SK-N-SH treated with all-trans-retinoic acid at 6 μM for 48 hours (cell line): ENCODE measurements around the gene GSN.

ENCODE experiments used
- ATAC-seq: fragments of 200-7000 bp; cut with Tn5 transposase; 3 replicates; pipeline ENCODE4 v1.9.1; 2020; ENCODE audit warnings: mild to moderate bottlenecking, moderate library complexity
- ARNTL ChIP-seq: fragments of 450-650 bp; formaldehyde crosslinking; IDR thresholded peaks from 2 replicates; pipeline ENCODE4 v1.5.0; 2020; ENCODE audit warnings: low read depth, mild to moderate bottlenecking, moderate library complexity, borderline replicate concordance
- BACH2 ChIP-seq: fragments of 250-450 bp; sonication (Bioruptor Pico); IDR thresholded peaks from 2 replicates; pipeline ENCODE4 v1.9.0; 2021; ENCODE audit warnings: mild to moderate bottlenecking, borderline replicate concordance
- CSDC2 ChIP-seq: fragments of 250-450 bp; sonication (Bioruptor Pico); IDR thresholded peaks from 2 replicates; pipeline ENCODE4 v1.5.0; 2020; ENCODE audit warnings: mild to moderate bottlenecking, moderate library complexity
- ESRRG ChIP-seq: fragments of 250-450 bp; sonication (Bioruptor Pico); IDR thresholded peaks from 2 replicates; pipeline ENCODE4 v1.6.1; 2021; ENCODE audit warnings: mild to moderate bottlenecking
- GLIS3 ChIP-seq: fragments of 250-450 bp; sonication (Bioruptor Pico); IDR thresholded peaks from 2 replicates; pipeline ENCODE4 v1.5.0; 2020; ENCODE audit warnings: mild to moderate bottlenecking, moderate library complexity
- ISL1 ChIP-seq: fragments of 250-450 bp; sonication (Bioruptor Pico); IDR thresholded peaks from 2 replicates; pipeline ENCODE4 v2.1.2; 2022; ENCODE audit warnings: mild to moderate bottlenecking, moderate library complexity
- OSR1 ChIP-seq: fragments of 250-450 bp; sonication (Bioruptor Pico); IDR thresholded peaks from 2 replicates; pipeline ENCODE4 v1.8.0; 2022; ENCODE audit warnings: moderate library complexity, mild to moderate bottlenecking, inconsistent platforms
- PATZ1 ChIP-seq: fragments of 250-450 bp; sonication (Bioruptor Pico); IDR thresholded peaks from 2 replicates; pipeline ENCODE4 v1.8.0; 2020; ENCODE audit warnings: mild to moderate bottlenecking, moderate library complexity, borderline replicate concordance
- RARB ChIP-seq: fragments of 250-450 bp; sonication (Bioruptor Pico); IDR thresholded peaks from 2 replicates; pipeline ENCODE4 v1.8.0; 2021; ENCODE audit warnings: mild to moderate bottlenecking, moderate library complexity
- SNAI2 ChIP-seq: fragments of 250-450 bp; sonication (Bioruptor Pico); IDR thresholded peaks from 2 replicates; pipeline ENCODE4 v1.5.0; 2020; ENCODE audit warnings: mild to moderate bottlenecking, moderate library complexity
- TCF4 ChIP-seq: fragments of 250-450 bp; sonication (Bioruptor Pico); IDR thresholded peaks from 2 replicates; pipeline ENCODE4 v1.8.0; 2021; ENCODE audit warnings: mild to moderate bottlenecking, moderate library complexity, borderline replicate concordance
- TOX ChIP-seq: fragments of 250-450 bp; sonication (Bioruptor Pico); IDR thresholded peaks from 2 replicates; pipeline ENCODE4 v1.8.0; 2021; ENCODE audit warnings: mild to moderate bottlenecking, moderate library complexity, borderline replicate concordance
- TSHZ2 ChIP-seq: fragments of 250-450 bp; sonication (Bioruptor Pico); IDR thresholded peaks from 2 replicates; pipeline ENCODE4 v1.5.0; 2020; ENCODE audit warnings: mild to moderate bottlenecking, moderate library complexity
- ZC3H10 ChIP-seq: fragments of 250-450 bp; sonication (Bioruptor Pico); IDR thresholded peaks from 2 replicates; pipeline ENCODE4 v1.5.1; 2021; ENCODE audit warnings: mild to moderate bottlenecking, moderate library complexity
- ZFP3 ChIP-seq: fragments of 250-450 bp; sonication (Bioruptor Pico); IDR thresholded peaks from 2 replicates; pipeline ENCODE4 v1.5.0; 2020; ENCODE audit warnings: mild to moderate bottlenecking, moderate library complexity
- ZFP30 ChIP-seq: fragments of 450-650 bp; formaldehyde crosslinking; IDR thresholded peaks from 2 replicates; pipeline ENCODE4 v1.5.0; 2022; ENCODE audit warnings: mild to moderate bottlenecking, moderate library complexity
- ZNF565 ChIP-seq: fragments of 450-650 bp; formaldehyde crosslinking; conservative IDR thresholded peaks from 2 replicates; pipeline ENCODE4 v1.5.0; 2020; ENCODE audit warnings: low read depth, mild to moderate bottlenecking, moderate library complexity
- ZNF70 ChIP-seq: fragments of 450-650 bp; formaldehyde crosslinking; IDR thresholded peaks from 2 replicates; pipeline ENCODE4 v1.5.0; 2020; ENCODE audit warnings: mild to moderate bottlenecking, moderate library complexity
- ZNF8 ChIP-seq: fragments of 450-650 bp; formaldehyde crosslinking; IDR thresholded peaks from 2 replicates; pipeline ENCODE4 v1.5.0; 2020; ENCODE audit warnings: mild to moderate bottlenecking, moderate library complexity
- TF ChIP-seq, protein P1 (sequence below): fragments of 250-450 bp; sonication (Bioruptor Pico); IDR thresholded peaks from 2 replicates; pipeline ENCODE4 v1.5.1; 2020; ENCODE audit warnings: low read depth, mild to moderate bottlenecking, moderate library complexity
- TF ChIP-seq, protein P2 (sequence below): fragments of 250-450 bp; sonication (Bioruptor Pico); IDR thresholded peaks from 2 replicates; pipeline ENCODE4 v1.8.0; 2021; ENCODE audit warnings: low read depth, mild to moderate bottlenecking, moderate library complexity, borderline replicate concordance

Gene GSN

GRCh38 chr9:121262953-121263352, 5.0 kb upstream of the GSN start:
- TF ChIP-seq TOX (CRISPR knock-in tag) = no peak
- TF ChIP-seq TCF4 (CRISPR knock-in tag) = no peak
- no peak for TF ChIP-seq ZNF8 (CRISPR knock-in tag)
- no peak for TF ChIP-seq BACH2 (CRISPR knock-in tag)
- no peak for TF ChIP-seq GLIS3
- no peak for TF ChIP-seq PATZ1 (CRISPR knock-in tag)
- no peak for TF ChIP-seq ZNF70 (CRISPR knock-in tag)
- TF ChIP-seq, protein P1, sequence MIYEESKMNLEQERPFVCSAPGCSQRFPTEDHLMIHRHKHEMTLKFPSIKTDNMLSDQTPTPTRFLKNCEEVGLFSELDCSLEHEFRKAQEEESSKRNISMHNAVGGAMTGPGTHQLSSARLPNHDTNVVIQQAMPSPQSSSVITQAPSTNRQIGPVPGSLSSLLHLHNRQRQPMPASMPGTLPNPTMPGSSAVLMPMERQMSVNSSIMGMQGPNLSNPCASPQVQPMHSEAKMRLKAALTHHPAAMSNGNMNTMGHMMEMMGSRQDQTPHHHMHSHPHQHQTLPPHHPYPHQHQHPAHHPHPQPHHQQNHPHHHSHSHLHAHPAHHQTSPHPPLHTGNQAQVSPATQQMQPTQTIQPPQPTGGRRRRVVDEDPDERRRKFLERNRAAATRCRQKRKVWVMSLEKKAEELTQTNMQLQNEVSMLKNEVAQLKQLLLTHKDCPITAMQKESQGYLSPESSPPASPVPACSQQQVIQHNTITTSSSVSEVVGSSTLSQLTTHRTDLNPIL (CRISPR knock-in tag) = no peak
- no peak for TF ChIP-seq CSDC2 (CRISPR knock-in tag)
- no peak for TF ChIP-seq ARNTL (CRISPR knock-in tag)
- TF ChIP-seq ZFP3 (CRISPR knock-in tag) = no peak
- TF ChIP-seq RARB = no peak
- TF ChIP-seq ZNF565 (CRISPR knock-in tag) = no peak
- no peak for TF ChIP-seq ESRRG
- no peak for TF ChIP-seq SNAI2 (CRISPR knock-in tag)
- TF ChIP-seq TSHZ2 (CRISPR knock-in tag) = no peak
- TF ChIP-seq OSR1 (CRISPR knock-in tag) = no peak
- TF ChIP-seq, protein P2, sequence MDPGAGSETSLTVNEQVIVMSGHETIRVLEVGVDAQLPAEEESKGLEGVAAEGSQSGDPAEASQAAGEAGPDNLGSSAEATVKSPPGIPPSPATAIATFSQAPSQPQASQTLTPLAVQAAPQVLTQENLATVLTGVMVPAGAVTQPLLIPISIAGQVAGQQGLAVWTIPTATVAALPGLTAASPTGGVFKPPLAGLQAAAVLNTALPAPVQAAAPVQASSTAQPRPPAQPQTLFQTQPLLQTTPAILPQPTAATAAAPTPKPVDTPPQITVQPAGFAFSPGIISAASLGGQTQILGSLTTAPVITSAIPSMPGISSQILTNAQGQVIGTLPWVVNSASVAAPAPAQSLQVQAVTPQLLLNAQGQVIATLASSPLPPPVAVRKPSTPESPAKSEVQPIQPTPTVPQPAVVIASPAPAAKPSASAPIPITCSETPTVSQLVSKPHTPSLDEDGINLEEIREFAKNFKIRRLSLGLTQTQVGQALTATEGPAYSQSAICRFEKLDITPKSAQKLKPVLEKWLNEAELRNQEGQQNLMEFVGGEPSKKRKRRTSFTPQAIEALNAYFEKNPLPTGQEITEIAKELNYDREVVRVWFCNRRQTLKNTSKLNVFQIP (CRISPR knock-in tag) = no peak
- TF ChIP-seq ZC3H10 (CRISPR knock-in tag) = no peak
- no peak for TF ChIP-seq ZFP30 (CRISPR knock-in tag)
- no peak for ATAC-seq

DNA sequence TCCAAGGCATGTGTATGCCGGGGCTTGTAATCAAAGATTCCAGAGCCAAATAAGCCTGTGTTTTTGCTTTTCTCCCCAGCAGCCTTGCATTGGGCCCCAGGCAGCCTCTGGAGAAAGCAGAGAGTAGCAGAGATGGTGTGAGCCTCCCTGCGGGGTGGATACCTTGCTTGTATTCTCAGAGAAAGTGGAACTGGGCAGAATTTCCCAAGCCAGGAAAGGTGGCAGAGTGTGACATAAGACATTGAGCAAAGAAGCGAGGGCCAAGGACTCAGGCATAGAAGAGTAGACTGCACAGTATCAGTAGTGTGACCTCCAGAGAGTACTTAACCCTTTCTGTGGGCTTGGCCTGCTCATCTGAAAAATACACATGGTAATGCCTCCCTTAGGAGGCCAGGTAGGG, 1.6 kb upstream of the GSN start:
- no peak for TF ChIP-seq ZFP30 (CRISPR knock-in tag)
- no peak for TF ChIP-seq ARNTL (CRISPR knock-in tag)
- TF ChIP-seq ZNF70 (CRISPR knock-in tag) = no peak
- TF ChIP-seq, protein P2 (CRISPR knock-in tag) = no peak
- no peak for TF ChIP-seq OSR1 (CRISPR knock-in tag)
- no peak for TF ChIP-seq RARB
- TF ChIP-seq TOX (CRISPR knock-in tag) = no peak
- TF ChIP-seq ZC3H10 (CRISPR knock-in tag) = no peak
- no peak for TF ChIP-seq ISL1 (CRISPR knock-in tag)
- TF ChIP-seq ZFP3 (CRISPR knock-in tag) = no peak
- TF ChIP-seq GLIS3 = no peak
- no peak for TF ChIP-seq ESRRG
- no peak for ATAC-seq
